Measurements from ENCODE around the gene ALAS1. TPM values are rescaled to one million over a fixed set of nuclear protein-coding genes. Genes with fewer than 3 reads are reported as not detected.
A peak's percentile ranks its signal among the peaks of the same experiment; 100 is the strongest.

The ALAS1 gene
- total RNA-seq, 4 donors from 2014 or later: 61.0 to 99.8 (median 68.4) TPM

DNA sequence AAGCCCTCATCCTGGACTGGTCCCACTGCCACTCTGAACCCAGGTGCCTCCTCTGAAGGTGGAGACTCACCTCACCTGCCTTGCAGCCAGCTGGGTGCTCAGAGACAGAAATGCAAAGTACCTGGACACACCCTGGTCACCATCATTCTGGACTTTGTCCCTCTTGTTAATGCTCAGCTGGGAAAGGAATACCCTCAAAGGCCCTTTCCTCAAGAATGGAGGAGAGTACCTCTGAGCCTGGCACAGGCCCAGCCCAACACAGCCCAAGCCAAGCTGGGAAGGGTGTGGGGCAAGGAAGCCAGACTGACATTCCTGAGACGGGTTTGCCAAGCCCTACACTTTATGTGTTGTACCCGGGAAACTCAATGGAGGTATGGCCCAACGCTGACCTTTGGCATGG, 983 bp upstream of the ALAS1 start:
- H3K9me3 ChIP-seq: no peaks in the 10 kb centered on the region
- TF ChIP-seq POLR2A (IDR thresholded peaks at IDR 0.05): no peak
- TF ChIP-seq, protein P1, sequence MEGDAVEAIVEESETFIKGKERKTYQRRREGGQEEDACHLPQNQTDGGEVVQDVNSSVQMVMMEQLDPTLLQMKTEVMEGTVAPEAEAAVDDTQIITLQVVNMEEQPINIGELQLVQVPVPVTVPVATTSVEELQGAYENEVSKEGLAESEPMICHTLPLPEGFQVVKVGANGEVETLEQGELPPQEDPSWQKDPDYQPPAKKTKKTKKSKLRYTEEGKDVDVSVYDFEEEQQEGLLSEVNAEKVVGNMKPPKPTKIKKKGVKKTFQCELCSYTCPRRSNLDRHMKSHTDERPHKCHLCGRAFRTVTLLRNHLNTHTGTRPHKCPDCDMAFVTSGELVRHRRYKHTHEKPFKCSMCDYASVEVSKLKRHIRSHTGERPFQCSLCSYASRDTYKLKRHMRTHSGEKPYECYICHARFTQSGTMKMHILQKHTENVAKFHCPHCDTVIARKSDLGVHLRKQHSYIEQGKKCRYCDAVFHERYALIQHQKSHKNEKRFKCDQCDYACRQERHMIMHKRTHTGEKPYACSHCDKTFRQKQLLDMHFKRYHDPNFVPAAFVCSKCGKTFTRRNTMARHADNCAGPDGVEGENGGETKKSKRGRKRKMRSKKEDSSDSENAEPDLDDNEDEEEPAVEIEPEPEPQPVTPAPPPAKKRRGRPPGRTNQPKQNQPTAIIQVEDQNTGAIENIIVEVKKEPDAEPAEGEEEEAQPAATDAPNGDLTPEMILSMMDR (IDR thresholded peaks at IDR 0.05 in 4 of 5, conservative IDR thresholded peaks at IDR 0.05 in 1 of 5): no peak
- DNase-seq (no peak), ATAC-seq (no peak)
- H3K27me3 ChIP-seq: no peaks in the 10 kb centered on the region
- H3K4me3 ChIP-seq: no peak overlapping the region
- peaks cover 0 to 25% of the 10 kb centered on the region in 2 donors for H3K36me3 ChIP-seq
- peaks cover 30 to 34% of the 10 kb centered on the region in 2 donors for H3K4me1 ChIP-seq
- peak overlapping the region in 3 of 4 donors; percentile 90 to 97 (median 94) for H3K27ac ChIP-seq
- in situ Hi-C loops (cut with MboI; ENCODE audit: low sequenced_read_pairs in 4 of 4): no loop called here
- intact Hi-C loops (cut with DNase I; ENCODE audit: low total_unique reads): no loop called here

DNA sequence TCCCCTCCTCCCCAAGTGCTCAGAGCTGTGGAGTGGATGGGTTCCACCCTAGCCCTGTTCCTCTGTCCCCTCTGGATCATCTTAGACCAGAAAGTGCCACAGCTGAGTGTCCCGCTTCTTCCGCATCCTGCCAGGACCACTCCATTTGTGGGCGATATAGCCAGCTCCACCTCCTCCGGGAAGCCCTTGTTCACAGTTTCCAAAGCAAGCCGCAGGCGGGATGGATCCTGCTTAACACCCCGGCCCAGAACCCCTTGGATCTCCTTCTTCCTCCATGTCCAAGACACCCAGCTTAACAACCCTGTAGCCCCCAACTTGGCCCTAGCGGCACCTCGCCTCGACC, 490 bp upstream of the ALAS1 start:
- Histone ChIP-seq H3K36me3 (peaks cover 0 to 30% of the 10 kb centered on the region in 2 donors), H3K27me3 (no peaks in the 10 kb centered on the region), H3K9me3 (no peaks in the 10 kb centered on the region), H3K27ac (peak overlapping the region; percentile 88 to 97 (median 92)), H3K4me3 (peak overlapping the region; percentile 83 to 100 (median 86)), H3K4me1 (peaks cover 30 to 34% of the 10 kb centered on the region in 2 donors)
- TF ChIP-seq, protein P1 (IDR thresholded peaks at IDR 0.05 in 4 of 5, conservative IDR thresholded peaks at IDR 0.05 in 1 of 5): no peak
- TF ChIP-seq POLR2A (IDR thresholded peaks at IDR 0.05): no peak
- in situ Hi-C loops (cut with MboI; ENCODE audit: low sequenced_read_pairs in 4 of 4) (no loop called here), intact Hi-C loops (cut with DNase I; ENCODE audit: low total_unique reads) (no loop called here)
- ATAC-seq (no peak), DNase-seq (no peak)

DNA sequence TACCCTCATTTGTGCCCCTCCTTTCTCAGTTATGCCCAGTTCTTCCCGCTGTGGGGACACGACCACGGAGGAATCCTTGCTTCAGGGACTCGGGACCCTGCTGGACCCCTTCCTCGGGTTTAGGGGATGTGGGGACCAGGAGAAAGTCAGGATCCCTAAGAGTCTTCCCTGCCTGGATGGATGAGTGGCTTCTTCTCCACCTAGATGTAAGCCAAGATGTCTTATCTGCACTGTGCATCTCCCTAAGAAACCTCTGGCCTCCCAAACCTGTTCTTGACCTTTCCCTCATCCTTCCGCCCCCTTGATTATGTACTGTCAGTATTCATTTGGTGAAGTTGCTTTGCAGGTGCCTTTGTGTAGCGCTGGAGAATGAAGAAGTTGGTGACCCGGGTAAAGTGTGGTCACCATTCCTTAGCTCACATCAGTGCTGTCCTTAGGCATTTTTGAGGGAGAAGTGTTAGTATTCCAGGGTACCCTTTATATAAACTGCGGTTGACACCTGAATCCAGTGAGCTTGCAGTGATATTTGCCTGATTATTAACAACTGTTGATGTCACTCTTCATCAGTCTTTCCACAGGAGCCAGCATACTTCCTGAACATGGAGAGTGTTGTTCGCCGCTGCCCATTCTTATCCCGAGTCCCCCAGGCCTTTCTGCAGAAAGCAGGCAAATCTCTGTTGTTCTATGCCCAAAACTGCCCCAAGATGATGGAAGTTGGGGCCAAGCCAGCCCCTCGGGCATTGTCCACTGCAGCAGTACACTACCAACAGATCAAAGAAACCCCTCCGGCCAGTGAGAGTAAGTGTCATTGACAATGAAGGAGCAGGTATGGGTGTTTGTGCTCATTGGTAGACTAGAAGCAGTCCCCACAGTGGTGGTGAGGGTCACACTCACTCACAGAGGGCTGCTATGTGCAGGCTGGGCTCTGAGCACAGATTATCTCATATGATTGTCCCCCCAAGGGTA, 966 bp downstream of the ALAS1 start:
- no peak for TF ChIP-seq POLR2A (IDR thresholded peaks at IDR 0.05)
- TF ChIP-seq, protein P1 (IDR thresholded peaks at IDR 0.05 in 4 of 5, conservative IDR thresholded peaks at IDR 0.05 in 1 of 5): no peak
- in situ Hi-C loops (cut with MboI; ENCODE audit: low sequenced_read_pairs in 4 of 4) (no loop called here), intact Hi-C loops (cut with DNase I; ENCODE audit: low total_unique reads) (loop anchor here (2.0 kb wide), 1 partner anchor 44 kb away; the partner anchor contains the start of gene POC1A)
- H3K9me3 ChIP-seq: no peaks in the 10 kb centered on the region
- DNase-seq: no peak
- H3K4me1 ChIP-seq: peaks cover 30 to 34% of the 10 kb centered on the region in 2 donors
- peak overlapping the region; percentile 88 to 97 (median 92) for H3K27ac ChIP-seq
- ATAC-seq: no peak
- no peaks in the 10 kb centered on the region for H3K27me3 ChIP-seq
- peak overlapping the region; percentile 83 to 100 (median 86) for H3K4me3 ChIP-seq
- peaks cover 0 to 45% of the 10 kb centered on the region in 2 donors for H3K36me3 ChIP-seq

DNA sequence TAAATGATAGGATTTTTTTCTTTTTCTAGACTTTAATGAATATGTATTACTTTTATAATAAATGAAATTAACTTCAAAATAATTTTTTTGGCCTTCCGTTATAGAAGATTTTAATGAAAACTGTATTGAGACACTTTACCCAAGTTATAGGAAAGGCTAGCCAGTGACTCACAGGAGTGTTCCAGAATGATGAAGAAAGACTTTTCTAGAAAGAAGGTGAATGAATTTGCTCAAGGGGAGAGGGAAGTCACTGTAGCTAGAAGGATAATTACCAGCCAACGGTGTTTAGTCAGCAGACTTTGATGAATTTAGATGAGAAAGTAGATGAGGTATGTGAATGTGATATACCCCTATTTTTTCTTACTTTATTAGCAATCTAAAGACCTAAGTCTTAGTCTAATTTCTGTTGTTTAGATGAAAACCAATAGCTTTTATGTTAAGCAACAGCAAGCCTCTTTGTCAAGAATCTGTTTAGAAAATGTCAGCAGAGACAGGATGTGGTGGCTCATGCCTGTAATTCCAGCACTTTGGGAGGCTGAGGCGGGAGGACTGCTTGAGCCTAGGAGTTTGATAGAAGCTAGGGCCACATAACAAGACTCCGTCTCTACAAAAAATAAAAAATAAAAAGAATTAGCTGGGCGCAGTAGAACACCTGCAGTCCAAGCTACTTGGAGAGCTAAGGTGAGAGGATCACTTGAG, 3.2 kb downstream of the ALAS1 start:
- TF ChIP-seq POLR2A (IDR thresholded peaks at IDR 0.05): no peak
- TF ChIP-seq, protein P1 (IDR thresholded peaks at IDR 0.05 in 4 of 5, conservative IDR thresholded peaks at IDR 0.05 in 1 of 5): no peak
- Histone ChIP-seq H3K4me1 (peaks cover 30 to 31% of the 10 kb centered on the region in 2 donors), H3K9me3 (no peaks in the 10 kb centered on the region), H3K36me3 (peaks cover 4 to 67% of the 10 kb centered on the region in 2 donors), H3K27me3 (no peaks in the 10 kb centered on the region), H3K27ac (no peak overlapping the region), H3K4me3 (no peak overlapping the region)
- no peak for ATAC-seq
- in situ Hi-C loops (cut with MboI; ENCODE audit: low sequenced_read_pairs in 4 of 4) (no loop called here), intact Hi-C loops (cut with DNase I; ENCODE audit: low total_unique reads) (no loop called here)
- no peak for DNase-seq

Data from gastrocnemius medialis (tissue), 4 donors.